B cell (primary cell): Measurements from ENCODE around the gene PIH1D1. TPM values are rescaled to one million over a fixed set of nuclear protein-coding genes. Genes with fewer than 3 reads are reported as not detected.

Source experiments
- ATAC-seq: fragments of 200-7000 bp; cut with Tn5 transposase; one replicate; pipeline ENCODE4 v1.10.0; 2021; ENCODE audit warnings: low read depth, mild to moderate bottlenecking, moderate number of reproducible peaks, moderate library complexity
- CTCF ChIA-PET: fragments of 350-600 bp; sonication (Branson Sonifier 250); formaldehyde crosslinking; loops from one replicate; lab custom pipeline; 2021; ENCODE audit warnings: antibody characterized with exemption, inconsistent platforms; lab: Charles Lee
- POLR2A ChIA-PET: fragments of 350-600 bp; sonication (Branson Sonifier 250); formaldehyde crosslinking; loops from one replicate; lab custom pipeline; 2021; ENCODE audit warnings: antibody characterized with exemption; lab: Charles Lee
- DNase-seq: peaks from one replicate; pipeline ENCODE4 v3.0.0; 2013
- H2AFZ ChIP-seq: 2 replicates; pipeline ENCODE4 v1.6.1; 2012; ENCODE audit warnings: mild to moderate bottlenecking, low read depth, low read length; ENCODE audit not compliant: insufficient read depth, poor library complexity, severe bottlenecking
- H3K27ac ChIP-seq, 2 donors: 1 replicate in 1 of 2; 2 replicates in 1 of 2; pipeline ENCODE4 v1.5.1; 2012 to 2013; ENCODE audit warnings: low read length in 2 of 2, mild to moderate bottlenecking in 2 of 2, moderate library complexity in 1 of 2
- H3K27me3 ChIP-seq, 4 experiments: fragments of 200-600 bp in 1 of 4; sonication (generic) in 1 of 4; replicated peaks in 1 of 4; 1 replicate in 2 of 4; 2 replicates in 2 of 4; pipeline versions ENCODE4 v1.6.1 to v1.7.0; 2013 to 2016; ENCODE audit warnings: low read length in 3 of 4, mild to moderate bottlenecking in 2 of 4, mixed read lengths in 1 of 4, moderate library complexity in 1 of 4; ENCODE audit not compliant: insufficient read depth in 4 of 4, control insufficient read depth in 3 of 4; ENCODE audit errors: control extremely low read depth in 1 of 4
- H3K36me3 ChIP-seq, 2 experiments: replicated peaks in 1 of 2; 1 replicate in 1 of 2; 2 replicates in 1 of 2; pipeline versions ENCODE4 v1.6.1 to v1.7.1; 2013; ENCODE audit warnings: low read length in 1 of 2; ENCODE audit not compliant: insufficient read depth in 2 of 2, control insufficient read depth in 1 of 2; ENCODE audit errors: control extremely low read depth in 1 of 2, extremely low read depth in 1 of 2
- H3K4me1 ChIP-seq, 2 donors: fragments of 200-600 bp in 1 of 2; sonication (generic) in 1 of 2; 1 replicate in 1 of 2; 2 replicates in 1 of 2; pipeline versions ENCODE4 v1.5.1 to v1.6.1; 2013 to 2017; ENCODE audit warnings: low read length in 2 of 2; ENCODE audit not compliant: control insufficient read depth in 2 of 2, insufficient read depth in 2 of 2
- H3K4me2 ChIP-seq: replicated peaks from 2 replicates; pipeline ENCODE3; 2012; ENCODE audit warnings: mild to moderate bottlenecking, low read depth, low read length; ENCODE audit not compliant: poor library complexity, severe bottlenecking
- H3K4me3 ChIP-seq, 5 experiments: fragments of 200-600 bp in 1 of 5; sonication (generic) in 1 of 5; 1 replicate in 3 of 5; 2 replicates in 2 of 5; pipeline versions ENCODE4 v1.5.1 to v1.7.0; 2011 to 2016; ENCODE audit warnings: low read length in 4 of 5, mild to moderate bottlenecking in 4 of 5, low read depth in 2 of 5, control low read depth in 1 of 5, moderate library complexity in 1 of 5; ENCODE audit not compliant: insufficient read depth in 1 of 5; ENCODE audit errors: control extremely low read depth in 1 of 5, extremely low read depth in 1 of 5
- H3K79me2 ChIP-seq: fragments of 200-600 bp; sonication (generic); one replicate; pipeline ENCODE4 v1.6.0; 2016; ENCODE audit warnings: low read length; ENCODE audit not compliant: control insufficient read depth, insufficient read depth
- H3K9ac ChIP-seq: fragments of 200-600 bp; sonication (generic); 2 replicates; pipeline ENCODE4 v1.6.1; 2017; ENCODE audit warnings: mild to moderate bottlenecking, low read length, moderate library complexity
- H3K9me3 ChIP-seq, 3 donors: one replicate each; pipeline versions ENCODE4 v1.6.1 to v1.7.1; 2013; ENCODE audit warnings: low read length in 2 of 3; ENCODE audit not compliant: control insufficient read depth in 2 of 3, insufficient read depth in 1 of 3; ENCODE audit errors: control extremely low read depth in 1 of 3
- H4K20me1 ChIP-seq: 2 replicates; pipeline ENCODE4 v1.6.0; 2012; ENCODE audit warnings: mild to moderate bottlenecking, low read length; ENCODE audit not compliant: insufficient read depth, control insufficient read depth, poor library complexity, severe bottlenecking
- H3K27ac Mint-ChIP-seq: one replicate; pipeline ENCODE4 v1.8.0; 2021; ENCODE audit warnings: mixed read lengths
- H3K27me3 Mint-ChIP-seq: one replicate; pipeline ENCODE4 v1.8.0; 2021; ENCODE audit warnings: mixed read lengths
- H3K4me1 Mint-ChIP-seq: one replicate; pipeline ENCODE4 v1.8.0; 2021; ENCODE audit warnings: mixed read lengths
- H3K4me3 Mint-ChIP-seq: one replicate; pipeline ENCODE4 v1.8.0; 2021; ENCODE audit warnings: mixed read lengths
- H3K9me3 Mint-ChIP-seq: one replicate; pipeline ENCODE4 v1.8.0; 2022; ENCODE audit warnings: mixed read lengths; ENCODE audit not compliant: insufficient read depth
- EZH2 ChIP-seq: IDR thresholded peaks from 2 replicates; pipeline ENCODE4 v1.6.1; 2012; ENCODE audit warnings: borderline replicate concordance, low read depth, mild to moderate bottlenecking, moderate library complexity, low read length; ENCODE audit not compliant: insufficient read depth, poor library complexity, severe bottlenecking
- WGBS: methylation state at CpG from one replicate; pipeline ENCODE4 v1.1.5; 2013; ENCODE audit warnings: missing lambda C conversion rate; ENCODE audit not compliant: insufficient coverage; 5-methylcytosine and 5-hydroxymethylcytosine counted together
- intact Hi-C: fragments of 100-400 bp; cut with micrococcal nuclease; formaldehyde crosslinking; loops from one replicate; pipeline ENCODE4 v1.10.0; 2022
- polyA minus RNA-seq: library from RNA; depleted of rRNA, polyadenylated mRNA; stranded (reverse); fragments of >200 nt; gene quantifications from 2 replicates; pipeline ENCODE4 v1.2.3, GENCODE V29; 2012
- polyA plus RNA-seq: library from polyadenylated mRNA; depleted of rRNA; stranded (reverse); fragments of >200 nt; gene quantifications from 2 replicates; pipeline ENCODE4 v1.2.3, GENCODE V29; 2012
- total RNA-seq, 2 donors: library from RNA; stranded (reverse); fragments of 120-200 nt in 1 of 2; gene quantifications; 1 replicate in 1 of 2; 2 replicates in 1 of 2; pipeline versions ENCODE4 v1.2.3 to v1.2.4, GENCODE V29; 2013 to 2022
- TF ChIP-seq, protein P1 (sequence below): fragments of 200-600 bp; IDR thresholded peaks from one replicate; pipeline ENCODE4 v1.8.0; 2022; ENCODE audit warnings: antibody characterized with exemption, mild to moderate bottlenecking

PIH1D1 gene
- total RNA-seq (168 and 184 TPM in 2 replicates), polyA plus RNA-seq (158 and 170 TPM in 2 replicates), polyA minus RNA-seq (92.1 and 102 TPM in 2 replicates)
- 118 TPM for total RNA-seq (2013)

DNA sequence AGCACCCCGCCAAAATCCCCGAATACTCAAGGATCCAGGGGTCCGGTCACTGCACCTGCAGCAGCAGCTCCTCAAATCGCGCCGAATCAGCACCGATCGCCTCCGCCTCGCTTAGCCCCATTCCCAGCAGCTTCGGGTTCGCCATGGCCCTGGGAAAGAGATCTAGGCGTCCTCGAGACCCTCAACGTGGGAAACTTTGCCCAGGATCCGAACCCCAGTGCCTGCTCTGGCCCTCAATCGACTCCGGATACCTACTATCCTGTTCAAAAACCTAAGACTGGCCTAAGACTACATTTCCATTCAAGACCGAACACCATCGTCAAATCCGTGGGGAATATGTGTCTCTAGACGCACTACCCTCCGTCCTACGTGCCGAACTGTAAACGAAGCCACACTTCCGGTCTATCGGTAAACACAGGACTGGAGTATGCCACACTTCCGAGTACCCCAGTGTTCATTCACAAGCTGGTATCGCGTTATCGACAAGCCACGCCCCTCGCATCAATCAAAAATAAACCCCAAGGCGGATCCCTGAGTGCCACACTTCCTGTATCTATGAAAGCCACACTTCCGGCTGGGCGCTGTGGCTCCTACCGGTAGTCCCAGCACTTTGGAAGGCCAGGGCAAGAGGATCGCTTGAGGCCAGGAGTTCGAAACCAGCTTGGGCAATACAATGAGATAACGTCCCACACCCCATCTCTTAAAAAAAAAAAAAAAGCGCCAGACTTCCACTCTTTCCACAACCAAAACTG is at the start of gene PIH1D1:
PIH1D1 (minus strand) TSS at position 385 of the 752 bp plus-strand sequence; CDS start at position 145, 240 bp downstream.
- Mint-ChIP-seq H3K4me1 (peaks cover 46% of the 10 kb centered on the region), H3K27ac (peak within 1 kb of the TSS; percentile 100), H3K9me3 (no peaks in the 10 kb centered on the region), H3K27me3 (no peaks in the 10 kb centered on the region), H3K4me3 (peak within 1 kb of the TSS; percentile 99)
- Histone ChIP-seq H4K20me1 (peaks cover 25% of the 10 kb centered on the region), H3K4me2 (peak within 1 kb of the TSS; percentile 97), H3K9me3 (peaks cover 0 to 3% (median 0%) of the 10 kb centered on the region in 3 donors), H3K27me3 (no peaks in the 10 kb centered on the region), H3K36me3 (peaks cover 0 to 40% of the 10 kb centered on the region in 2 experiments), H3K79me2 (peaks cover 58% of the 10 kb centered on the region), H3K9ac (peak within 1 kb of the TSS; percentile 98), H2AFZ (peak within 1 kb of the TSS; percentile 79), H3K27ac (peak within 1 kb of the TSS; percentile 99), H3K4me3 (peak within 1 kb of the TSS; percentile 87 to 100 (median 99)), H3K4me1 (peaks cover 23 to 36% of the 10 kb centered on the region in 2 donors)
- WGBS, result under 1% methylated on average over 41 of the region's 42 CpGs
- peak; percentile 57 for ATAC-seq
- POLR2A ChIA-PET, result interaction anchor here (0.6 to 4.0 kb wide), 18 partner anchors 13 to 1089 kb away, joined by 3 to 57 read pairs (median 5); partner anchors contain the start of genes CD37, NOSIP, PNKP and RPS11
- DNase-seq, result peak; percentile 98
- TF ChIP-seq EZH2, result no peak
- TF ChIP-seq, protein P1, sequence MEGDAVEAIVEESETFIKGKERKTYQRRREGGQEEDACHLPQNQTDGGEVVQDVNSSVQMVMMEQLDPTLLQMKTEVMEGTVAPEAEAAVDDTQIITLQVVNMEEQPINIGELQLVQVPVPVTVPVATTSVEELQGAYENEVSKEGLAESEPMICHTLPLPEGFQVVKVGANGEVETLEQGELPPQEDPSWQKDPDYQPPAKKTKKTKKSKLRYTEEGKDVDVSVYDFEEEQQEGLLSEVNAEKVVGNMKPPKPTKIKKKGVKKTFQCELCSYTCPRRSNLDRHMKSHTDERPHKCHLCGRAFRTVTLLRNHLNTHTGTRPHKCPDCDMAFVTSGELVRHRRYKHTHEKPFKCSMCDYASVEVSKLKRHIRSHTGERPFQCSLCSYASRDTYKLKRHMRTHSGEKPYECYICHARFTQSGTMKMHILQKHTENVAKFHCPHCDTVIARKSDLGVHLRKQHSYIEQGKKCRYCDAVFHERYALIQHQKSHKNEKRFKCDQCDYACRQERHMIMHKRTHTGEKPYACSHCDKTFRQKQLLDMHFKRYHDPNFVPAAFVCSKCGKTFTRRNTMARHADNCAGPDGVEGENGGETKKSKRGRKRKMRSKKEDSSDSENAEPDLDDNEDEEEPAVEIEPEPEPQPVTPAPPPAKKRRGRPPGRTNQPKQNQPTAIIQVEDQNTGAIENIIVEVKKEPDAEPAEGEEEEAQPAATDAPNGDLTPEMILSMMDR, result no peak
- intact Hi-C loops, result loop anchor here (1.0 kb wide), 5 partner anchors 8 to 366 kb away; partner anchors contain the start of genes FLT3LG, RPL13A, RPS11 and SNRNP70
- CTCF ChIA-PET, result interaction anchor here (0.6 to 5.0 kb wide), 16 partner anchors 9 to 731 kb away, joined by 3 to 44 read pairs (median 4); partner anchors contain the start of gene RPS11
